H1 (cell line): ENCODE measurements around the gene CDK16. TPM values are rescaled to one million over a fixed set of nuclear protein-coding genes. Genes with fewer than 3 reads are reported as not detected.

Experiments
- CTCF ChIA-PET: fragments of 300-600 bp; sonication (Branson Sonifier 250); formaldehyde crosslinking; loops from one replicate; lab custom pipeline; 2021; ENCODE audit not compliant: partially characterized antibody; lab: Charles Lee
- POLR2A ChIA-PET: fragments of 300-600 bp; sonication (Branson Sonifier 250); formaldehyde crosslinking; loops from one replicate; lab custom pipeline; 2021; ENCODE audit warnings: inconsistent platforms; ENCODE audit not compliant: partially characterized antibody; lab: Charles Lee
- DNase-seq, 2 experiments: peaks; one replicate each; pipeline versions ENCODE4 v3.0.0 to v3.0.0-alpha.2; 2010 to 2022; ENCODE audit warnings: low spot score in 2 of 2, low read depth in 1 of 2, mixed read lengths in 1 of 2
- FAIRE-seq: peaks from 2 replicates; lab custom pipeline; 2011; peaks lifted over from hg19 to GRCh38; lab: Jason Lieb, UNC
- H2AFZ ChIP-seq: 2 replicates; pipeline ENCODE4 v1.8.1; 2012; ENCODE audit warnings: low read length, inconsistent platforms
- H2AK5ac ChIP-seq: 2 replicates; pipeline ENCODE4 v1.6.1; 2013; ENCODE audit warnings: low read depth, low read length
- H2BK120ac ChIP-seq: replicated peaks from 2 replicates; pipeline ENCODE3; 2013; ENCODE audit warnings: low read depth, low read length, inconsistent platforms
- H2BK12ac ChIP-seq: 2 replicates; pipeline ENCODE4 v1.6.1; 2013; ENCODE audit warnings: low read depth, low read length
- H2BK15ac ChIP-seq: 2 replicates; pipeline ENCODE4 v1.6.1; 2013; ENCODE audit warnings: low read length
- H2BK20ac ChIP-seq: 2 replicates; pipeline ENCODE4 v1.6.1; 2013; ENCODE audit warnings: low read length
- H2BK5ac ChIP-seq: 2 replicates; pipeline ENCODE4 v1.6.1; 2013; ENCODE audit warnings: low read depth, low read length
- H3K14ac ChIP-seq: 2 replicates; pipeline ENCODE4 v1.6.1; 2013; ENCODE audit warnings: inconsistent platforms; ENCODE audit not compliant: insufficient read length
- H3K18ac ChIP-seq: 2 replicates; pipeline ENCODE4 v1.6.1; 2013; ENCODE audit warnings: low read length; ENCODE audit errors: extremely low read depth
- H3K23ac ChIP-seq: 2 replicates; pipeline ENCODE4 v1.6.1; 2013; ENCODE audit warnings: inconsistent platforms; ENCODE audit not compliant: insufficient read length
- H3K23me2 ChIP-seq: 2 replicates; pipeline ENCODE4 v1.6.1; 2013; ENCODE audit warnings: low read depth, low read length
- H3K27ac ChIP-seq: 2 replicates; pipeline ENCODE4 v1.6.1; 2011; ENCODE audit warnings: low read depth, low read length, inconsistent platforms
- H3K27me3 ChIP-seq, 4 experiments: replicated peaks in 1 of 4; 1 replicate in 1 of 4; 2 replicates in 3 of 4; pipeline versions ENCODE4 v1.6.1 to v1.8.1; 2011 to 2013; ENCODE audit warnings: low read length in 3 of 4, mild to moderate bottlenecking in 3 of 4, inconsistent platforms in 2 of 4, mixed read lengths in 2 of 4, moderate library complexity in 1 of 4; ENCODE audit not compliant: control insufficient read depth in 3 of 4, insufficient read depth in 3 of 4; ENCODE audit errors: extremely low read depth in 1 of 4
- H3K36me3 ChIP-seq, 4 experiments: 2 replicates each; pipeline versions ENCODE4 v1.6.1 to v1.8.1; 2011 to 2013; ENCODE audit warnings: mild to moderate bottlenecking in 4 of 4, low read length in 3 of 4, moderate library complexity in 2 of 4, control low read depth in 1 of 4, inconsistent platforms in 1 of 4; ENCODE audit not compliant: insufficient read depth in 4 of 4, control insufficient read depth in 2 of 4
- H3K4ac ChIP-seq: replicated peaks from 2 replicates; pipeline ENCODE3; 2013; ENCODE audit warnings: low read length, low read depth, mixed read lengths, inconsistent platforms; ENCODE audit not compliant: insufficient read length
- H3K4me1 ChIP-seq, 4 experiments: replicated peaks in 1 of 4; 1 replicate in 1 of 4; 2 replicates in 3 of 4; pipeline versions ENCODE4 v1.6.1 to v1.8.1; 2011 to 2013; ENCODE audit warnings: low read length in 3 of 4, inconsistent platforms in 2 of 4, mixed read lengths in 1 of 4; ENCODE audit not compliant: insufficient read depth in 4 of 4, control insufficient read depth in 3 of 4
- H3K4me2 ChIP-seq, 2 experiments: 2 replicates each; pipeline versions ENCODE4 v1.6.1 to v1.8.1; 2011 to 2013; ENCODE audit warnings: low read depth in 2 of 2, low read length in 2 of 2, control low read depth in 1 of 2, inconsistent platforms in 1 of 2, mild to moderate bottlenecking in 1 of 2; ENCODE audit not compliant: insufficient read depth in 1 of 2
- H3K4me3 ChIP-seq, 4 experiments: fragments of 200-600, 300-600 bp in 1 of 4; sonication (generic), shearing (Covaris generic), sonication (Bioruptor Twin) in 1 of 4; 2 replicates each; pipeline versions ENCODE4 v1.5.1 to v1.8.1; 2011 to 2016; ENCODE audit warnings: low read length in 4 of 4, low read depth in 3 of 4, control low read depth in 2 of 4, inconsistent platforms in 2 of 4, mild to moderate bottlenecking in 2 of 4, mixed read lengths in 1 of 4, moderate library complexity in 1 of 4; ENCODE audit not compliant: insufficient read depth in 2 of 4; ENCODE audit errors: extremely low read depth in 1 of 4
- H3K56ac ChIP-seq: replicated peaks from 2 replicates; pipeline ENCODE3; 2013; ENCODE audit warnings: low read depth, mild to moderate bottlenecking, mixed read lengths, low read length, inconsistent platforms; ENCODE audit not compliant: insufficient read length
- H3K79me1 ChIP-seq: 2 replicates; pipeline ENCODE4 v1.6.1; 2013; ENCODE audit warnings: low read depth, low read length, control low read depth
- H3K79me2 ChIP-seq, 2 experiments: 2 replicates each; pipeline versions ENCODE4 v1.6.1 to v1.8.1; 2012 to 2013; ENCODE audit warnings: low read length in 2 of 2, mild to moderate bottlenecking in 2 of 2, inconsistent platforms in 1 of 2; ENCODE audit not compliant: insufficient read depth in 2 of 2, control insufficient read depth in 1 of 2
- H3K9ac ChIP-seq, 4 experiments: replicated peaks in 1 of 4; 1 replicate in 1 of 4; 2 replicates in 3 of 4; pipeline versions ENCODE4 v1.6.1 to v1.8.1; 2011 to 2013; ENCODE audit warnings: low read depth in 3 of 4, low read length in 3 of 4, control low read depth in 2 of 4, mild to moderate bottlenecking in 2 of 4, moderate library complexity in 2 of 4, inconsistent platforms in 1 of 4; ENCODE audit errors: extremely low read depth in 1 of 4
- H3K9me3 ChIP-seq, 2 experiments: 2 replicates each; pipeline versions ENCODE4 v1.6.1 to v1.8.1; 2012 to 2013; ENCODE audit warnings: mild to moderate bottlenecking in 2 of 2, moderate library complexity in 2 of 2, control low read depth in 1 of 2, inconsistent platforms in 1 of 2, low read depth in 1 of 2, low read length in 1 of 2, mixed read lengths in 1 of 2; ENCODE audit not compliant: insufficient read depth in 2 of 2
- H4K20me1 ChIP-seq, 2 experiments: replicated peaks in 1 of 2; 2 replicates each; pipeline versions ENCODE3 to v1.8.1; 2011 to 2013; ENCODE audit warnings: inconsistent platforms in 2 of 2, low read length in 2 of 2, mild to moderate bottlenecking in 1 of 2; ENCODE audit not compliant: insufficient read depth in 2 of 2, control insufficient read depth in 1 of 2
- H4K5ac ChIP-seq: 2 replicates; pipeline ENCODE4 v1.6.1; 2013; ENCODE audit warnings: low read length, low read depth, mixed read lengths, inconsistent platforms; ENCODE audit not compliant: insufficient read length
- H4K8ac ChIP-seq: 2 replicates; pipeline ENCODE4 v1.8.0; 2013; ENCODE audit warnings: mild to moderate bottlenecking, moderate library complexity, low read length, inconsistent platforms; ENCODE audit not compliant: insufficient read depth; ENCODE audit errors: extremely low read depth
- H4K91ac ChIP-seq: replicated peaks from 2 replicates; pipeline ENCODE3; 2013; ENCODE audit warnings: low read length, mixed read lengths, inconsistent platforms; ENCODE audit not compliant: insufficient read length
- CHD2 ChIP-seq: IDR thresholded peaks from 2 replicates; pipeline ENCODE4 v1.6.1; 2012; ENCODE audit warnings: low read length, improper control_type of control experiment
- GTF2F1 ChIP-seq: IDR thresholded peaks from 2 replicates; pipeline ENCODE4 v1.6.1; 2012; ENCODE audit warnings: low read depth, low read length, improper control_type of control experiment, borderline replicate concordance
- JUN ChIP-seq: IDR thresholded peaks from 2 replicates; pipeline ENCODE4 v1.6.1; 2011; ENCODE audit warnings: low read depth, mild to moderate bottlenecking, improper control_type of control experiment, low read length
- PHF8 ChIP-seq: fragments of 200-600 bp; sonication (generic); conservative IDR thresholded peaks from 2 replicates; pipeline ENCODE4 v1.7.1; 2012; ENCODE audit warnings: low read depth, mild to moderate bottlenecking, inconsistent platforms, low read length, moderate library complexity
- TCF12 ChIP-seq: IDR thresholded peaks from 2 replicates; pipeline ENCODE4 v1.6.1; 2011; ENCODE audit warnings: low read depth, mild to moderate bottlenecking, low read length
- WGBS, 2 experiments: shearing (Covaris generic) in 1 of 2; methylation state at CpG; one replicate each; pipeline versions ENCODE4 v1.1.6 to v1.1.7; 2013 to 2015; ENCODE audit warnings: low lambda C conversion rate in 2 of 2, mixed read lengths in 2 of 2, inconsistent platforms in 1 of 2, low coverage in 1 of 2, missing lambda C conversion rate in 1 of 2; ENCODE audit not compliant: insufficient replicate concordance in 2 of 2, insufficient coverage in 1 of 2, insufficient read length in 1 of 2; ENCODE audit errors: extremely low coverage in 1 of 2, missing lambda C conversion rate in 1 of 2; 5-methylcytosine and 5-hydroxymethylcytosine counted together
- polyA plus RNA-seq, 7 experiments: library from polyadenylated mRNA; depleted of rRNA in 3 of 7; stranded (reverse) in 5 of 7; unstranded in 2 of 7; fragments of >200 nt in 5 of 7; fragments of 200-250 nt in 2 of 7; gene quantifications; 1 replicate in 5 of 7; 2 replicates in 1 of 7; 4 replicates in 1 of 7; pipeline versions ENCODE4 v1.2.1 to v1.2.3, GENCODE V29; 2011 to 2013; ENCODE audit warnings: missing spikeins in 2 of 7, mixed read lengths in 2 of 7
- total RNA-seq: library from RNA; stranded (reverse); fragmentation: NEBNext Ultra II Directional; extraction: Animal tissue kit (Norgen Biotek cat#: 25700); gene quantifications from 2 replicates; pipeline ENCODE4 v1.2.1, GENCODE V29; 2021
- TF ChIP-seq, protein P1 (sequence below): IDR thresholded peaks from 2 replicates; pipeline ENCODE4 v1.6.1; 2012; ENCODE audit warnings: inconsistent platforms

CDK16 gene
- total and polyA plus RNA-seq, 2 of the 8 experiments (the other 6 are each of a cell fraction or from before 2014, with no cell fraction given), result 124 to 204 TPM

- Histone ChIP-seq H2BK120ac (no peak overlapping the region), H3K9ac (peak overlapping the region in 2 of 4 experiments; percentile 47 to 54; a peak in 3 of 7 replicates), H3K23me2 (peaks cover 2% of the 10 kb centered on the region; the same call in 1 of the 2 replicates), H3K27me3 (no peaks in the 10 kb centered on the region), H4K91ac (no peak overlapping the region), H3K9me3 (no peaks in the 10 kb centered on the region), H3K79me1 (no peaks in the 10 kb centered on the region), H2BK15ac (no peak overlapping the region), H4K20me1 (peaks cover 4 to 13% of the 10 kb centered on the region in 2 experiments), H3K79me2 (peaks cover 12 to 24% of the 10 kb centered on the region in 2 experiments; a peak in 3 of 4 replicates), H3K27ac (no peak overlapping the region), H3K4me1 (peaks cover 0 to 13% (median 5%) of the 10 kb centered on the region in 4 experiments; a peak in 6 of 7 replicates), H3K36me3 (peaks cover 0 to 8% (median 4%) of the 10 kb centered on the region in 4 experiments; a peak in 4 of 8 replicates), H4K8ac (no peak overlapping the region), H3K4me3 (peak overlapping the region; percentile 40 to 86 (median 54)), H2AFZ (no peak overlapping the region; the same call in 1 of the 2 replicates), H3K4me2 (peak overlapping the region; percentile 83 to 93), H2BK20ac (no peak overlapping the region), H2BK5ac (no peak overlapping the region; the same call in 1 of the 2 replicates), H4K5ac (no peak overlapping the region), H3K4ac (no peak overlapping the region), H3K14ac (no peak overlapping the region), H3K56ac (no peak overlapping the region), H2AK5ac (no peak overlapping the region), H2BK12ac (no peak overlapping the region), H3K18ac (no peak overlapping the region), H3K23ac (no peak overlapping the region)
- FAIRE-seq (no peak), DNase-seq (peak in 1 of 2 experiments; percentile 49)
- ChIA-PET CTCF (no interaction called here), POLR2A (interaction anchor here (0.6 to 2.0 kb wide), 9 partner anchors 27 to 191 kb away, joined by 3 to 13 read pairs (median 3); partner anchors contain the start of genes CDK16, NDUFB11, RBM10 and USP11)
- WGBS, 2 experiments, result 0% methylated on average over 24 of the region's 26 CpGs; no CpG with 5 or more reads in 1 of the 2 experiments
- TF ChIP-seq, protein P1, sequence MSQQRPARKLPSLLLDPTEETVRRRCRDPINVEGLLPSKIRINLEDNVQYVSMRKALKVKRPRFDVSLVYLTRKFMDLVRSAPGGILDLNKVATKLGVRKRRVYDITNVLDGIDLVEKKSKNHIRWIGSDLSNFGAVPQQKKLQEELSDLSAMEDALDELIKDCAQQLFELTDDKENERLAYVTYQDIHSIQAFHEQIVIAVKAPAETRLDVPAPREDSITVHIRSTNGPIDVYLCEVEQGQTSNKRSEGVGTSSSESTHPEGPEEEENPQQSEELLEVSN, result no peak
- TF ChIP-seq PHF8, result 0 out of 2 replicates have a peak, but pooled peaks have one; percentile 9
- TF ChIP-seq GTF2F1, result no peak
- no peak for TF ChIP-seq TCF12
- TF ChIP-seq CHD2, result no peak
- no peak for TF ChIP-seq JUN
These were observed 27.1 kb upstream of the CDK16 start for GRCh38 chrX:47191331-47191730.
